SK-N-MC (cell line): ENCODE measurements around the gene TRPM2.

Experiments
- DNase-seq: peaks from one replicate; pipeline ENCODE4 v3.0.0-alpha.2; 2011; ENCODE audit warnings: low read depth, low spot score
- H3K27ac ChIP-seq: fragments of 200-600 bp; sonication (generic); 2 replicates; pipeline ENCODE4 v1.5.1; 2016; ENCODE audit warnings: mixed run types
- H3K36me3 ChIP-seq: fragments of 200-600 bp; sonication (generic); 2 replicates; pipeline ENCODE4 v1.6.1; 2017; ENCODE audit warnings: antibody characterized with exemption, low read length, mixed read lengths; ENCODE audit not compliant: insufficient read depth
- H3K4me3 ChIP-seq: fragments of 200-600 bp; sonication (generic); 2 replicates; pipeline ENCODE4 v1.5.1; 2016
- H3K9ac ChIP-seq: fragments of 200-600 bp; sonication (generic); 2 replicates; pipeline ENCODE4 v1.8.0; 2017; ENCODE audit warnings: mixed run types, mixed read lengths; ENCODE audit not compliant: insufficient read length
- H3K9me3 ChIP-seq: fragments of 200-600 bp; sonication (generic); 2 replicates; pipeline ENCODE4 v1.6.1; 2017; ENCODE audit warnings: low read depth, mild to moderate bottlenecking, antibody characterized with exemption, low read length, moderate library complexity, mixed read lengths
- EZH2 ChIP-seq: fragments of 200-600 bp; sonication (generic); IDR thresholded peaks from one replicate; pipeline ENCODE4 v1.6.1; 2017; ENCODE audit warnings: antibody characterized with exemption
- FOXP2 ChIP-seq: optimal IDR thresholded peaks from 2 replicates; pipeline ENCODE3; 2011; ENCODE audit warnings: mild to moderate bottlenecking, moderate library complexity; ENCODE audit not compliant: insufficient read depth; ENCODE audit errors: extremely low read length, control extremely low read depth
- POLR2AphosphoS5 ChIP-seq: IDR thresholded peaks from 2 replicates; pipeline ENCODE4 v1.6.1; 2012; ENCODE audit warnings: mild to moderate bottlenecking, low read depth, low read length, borderline replicate concordance

Gene TRPM2

DNA sequence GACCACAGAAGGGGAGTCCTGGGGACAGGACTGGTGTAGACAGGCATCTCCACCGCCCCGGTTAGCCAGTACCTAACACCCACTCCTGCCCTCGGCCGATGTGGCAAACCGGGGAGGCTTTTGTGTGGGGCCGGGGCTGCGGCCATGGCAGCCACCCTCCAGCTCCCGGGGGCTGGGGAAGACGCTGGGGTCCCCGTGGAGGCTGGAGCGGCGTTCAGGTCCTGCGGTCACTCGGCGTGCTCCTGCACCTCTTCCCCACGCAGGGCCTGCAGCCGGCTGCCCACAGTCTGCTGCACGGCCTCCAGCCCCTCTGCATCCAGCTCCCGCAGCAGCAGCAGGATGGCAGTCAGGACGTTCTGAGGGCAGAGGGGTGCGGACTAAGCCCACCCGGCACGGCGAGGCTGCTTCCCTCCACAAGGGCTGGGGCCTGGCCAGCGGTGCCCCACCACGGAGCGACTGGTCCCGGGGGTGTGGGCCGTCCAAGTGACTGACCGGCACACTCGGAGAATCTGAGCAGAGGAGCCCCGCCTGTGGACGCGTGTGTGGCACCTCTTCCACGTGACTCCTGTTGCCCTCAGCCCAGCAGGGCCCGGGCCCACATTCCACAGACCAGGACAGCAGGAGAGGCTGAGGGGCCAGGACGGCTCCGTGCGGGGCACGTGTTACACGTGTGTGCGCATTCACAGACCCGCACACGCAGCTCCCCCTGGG, 23.3 kb upstream of the TRPM2 start:
- no peak for DNase-seq
- no peak overlapping the region for H3K9ac ChIP-seq
- H3K36me3 ChIP-seq: no peaks in the 10 kb centered on the region; the same call in 1 of the 2 replicates
- no peak overlapping the region for H3K4me3 ChIP-seq
- no peak overlapping the region for H3K27ac ChIP-seq
- no peaks in the 10 kb centered on the region for H3K9me3 ChIP-seq
- TF ChIP-seq FOXP2: no peak
- TF ChIP-seq POLR2AphosphoS5: no peak
- no peak for TF ChIP-seq EZH2

DNA sequence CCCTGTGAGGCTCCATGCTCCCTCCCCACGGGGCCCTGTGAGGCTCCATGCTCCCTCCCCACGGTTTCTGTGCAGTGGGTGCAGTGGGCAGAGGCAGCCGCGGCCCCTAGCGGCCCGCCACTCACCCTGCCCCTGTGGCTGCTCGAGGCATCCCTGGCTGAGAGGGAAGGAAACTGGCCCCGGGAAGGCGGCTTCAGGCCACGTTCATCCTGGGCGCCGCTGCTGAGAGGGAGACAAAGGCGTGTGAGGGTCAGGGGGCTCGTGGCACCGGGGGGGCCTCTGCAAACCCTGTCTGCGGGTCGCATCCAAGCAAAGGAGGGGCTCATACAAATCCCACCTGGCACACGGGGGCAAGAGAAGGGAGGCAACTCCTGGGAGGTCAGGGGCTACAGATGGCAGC, 22.7 kb upstream of the TRPM2 start:
- no peak for TF ChIP-seq EZH2
- no peak for TF ChIP-seq FOXP2
- no peak for TF ChIP-seq POLR2AphosphoS5
- Histone ChIP-seq H3K9me3 (no peaks in the 10 kb centered on the region), H3K9ac (no peak overlapping the region), H3K4me3 (no peak overlapping the region), H3K27ac (no peak overlapping the region), H3K36me3 (no peaks in the 10 kb centered on the region)
- DNase-seq: no peak

DNA sequence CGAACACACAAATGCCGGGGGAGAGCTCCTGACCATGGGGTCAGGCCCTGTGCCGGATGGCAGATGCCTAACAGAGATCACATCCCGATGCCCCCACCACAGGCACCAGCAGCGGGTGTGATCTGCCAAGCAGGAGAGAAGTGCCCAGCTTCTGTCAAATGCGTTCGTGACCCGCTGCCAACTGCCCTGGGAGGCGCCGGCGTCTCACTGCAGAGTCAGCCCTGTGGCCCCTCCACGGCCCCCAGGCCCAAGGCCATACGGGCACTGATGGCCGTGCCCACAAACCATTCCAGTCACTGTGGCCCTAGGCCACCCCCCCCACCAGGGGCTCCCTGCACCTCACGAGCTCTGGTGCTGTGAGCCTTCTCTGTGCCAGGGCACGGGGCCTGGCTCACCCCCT, 22.2 kb upstream of the TRPM2 start:
- no peak overlapping the region for H3K9ac ChIP-seq
- no peaks in the 10 kb centered on the region; the same call in 1 of the 2 replicates for H3K36me3 ChIP-seq
- TF ChIP-seq EZH2 (no peak), POLR2AphosphoS5 (no peak), FOXP2 (no peak)
- no peak overlapping the region for H3K27ac ChIP-seq
- DNase-seq: no peak
- no peak overlapping the region for H3K4me3 ChIP-seq
- no peaks in the 10 kb centered on the region for H3K9me3 ChIP-seq

DNA sequence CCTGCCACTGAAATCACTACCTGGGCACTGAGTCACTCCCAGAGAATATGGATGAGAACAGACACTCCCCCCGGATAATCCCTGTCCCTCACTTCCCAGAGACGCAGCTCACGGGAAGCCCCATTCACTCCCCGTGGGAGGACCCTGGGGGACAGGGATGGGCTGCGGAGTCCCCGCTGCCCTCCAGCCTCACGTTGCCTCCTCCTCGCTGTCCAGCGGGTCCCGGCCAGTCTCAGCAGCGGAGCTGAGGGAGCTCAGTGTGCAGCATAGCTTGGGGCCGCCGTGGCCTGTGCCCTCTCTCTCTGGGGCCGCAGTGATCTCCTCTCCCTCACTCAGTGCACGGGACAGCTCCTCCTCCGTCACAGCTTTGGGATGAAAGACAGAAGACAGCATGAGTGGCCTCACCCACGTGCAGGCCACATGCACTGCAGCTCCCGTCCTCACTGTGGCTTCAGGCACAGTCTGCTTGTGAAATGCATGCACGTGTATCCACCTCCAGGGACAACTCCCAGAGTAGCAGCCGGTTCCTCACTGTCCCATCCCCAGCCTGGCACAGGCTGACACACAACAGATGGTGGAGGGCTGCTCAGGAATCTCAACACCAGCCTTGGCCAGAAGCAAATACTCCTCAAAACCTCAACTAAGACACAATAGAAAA, 21.6 kb upstream of the TRPM2 start:
- H3K4me3 ChIP-seq: no peak overlapping the region
- TF ChIP-seq EZH2: no peak
- H3K36me3 ChIP-seq: no peaks in the 10 kb centered on the region; the same call in 1 of the 2 replicates
- no peaks in the 10 kb centered on the region for H3K9me3 ChIP-seq
- H3K27ac ChIP-seq: no peak overlapping the region
- H3K9ac ChIP-seq: no peak overlapping the region
- no peak for DNase-seq

DNA sequence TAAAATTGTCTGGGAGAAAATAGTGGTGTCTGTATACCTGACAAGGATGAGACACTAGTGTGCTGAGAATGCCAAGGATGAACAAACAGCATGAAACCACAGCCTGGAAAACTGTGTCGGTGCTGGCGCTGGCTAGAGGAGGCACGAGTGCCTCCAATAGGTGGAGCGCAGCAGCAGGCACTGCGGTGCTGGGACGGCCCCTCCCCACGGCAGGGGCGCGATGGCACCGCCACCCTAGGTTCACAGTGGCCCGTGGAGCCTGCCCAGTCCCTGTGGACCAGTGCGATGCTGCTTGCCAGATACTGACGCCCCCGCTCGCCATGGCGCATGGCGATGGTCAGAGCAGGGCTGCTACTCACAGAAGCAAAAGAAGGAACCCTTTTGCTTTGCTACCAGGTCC, 21.0 kb upstream of the TRPM2 start:
- Histone ChIP-seq H3K9me3 (no peaks in the 10 kb centered on the region), H3K27ac (no peak overlapping the region), H3K4me3 (no peak overlapping the region), H3K36me3 (no peaks in the 10 kb centered on the region; the same call in 1 of the 2 replicates), H3K9ac (no peak overlapping the region)
- DNase-seq: no peak
- TF ChIP-seq POLR2AphosphoS5: no peak
- no peak for TF ChIP-seq FOXP2
- TF ChIP-seq EZH2: no peak

DNA sequence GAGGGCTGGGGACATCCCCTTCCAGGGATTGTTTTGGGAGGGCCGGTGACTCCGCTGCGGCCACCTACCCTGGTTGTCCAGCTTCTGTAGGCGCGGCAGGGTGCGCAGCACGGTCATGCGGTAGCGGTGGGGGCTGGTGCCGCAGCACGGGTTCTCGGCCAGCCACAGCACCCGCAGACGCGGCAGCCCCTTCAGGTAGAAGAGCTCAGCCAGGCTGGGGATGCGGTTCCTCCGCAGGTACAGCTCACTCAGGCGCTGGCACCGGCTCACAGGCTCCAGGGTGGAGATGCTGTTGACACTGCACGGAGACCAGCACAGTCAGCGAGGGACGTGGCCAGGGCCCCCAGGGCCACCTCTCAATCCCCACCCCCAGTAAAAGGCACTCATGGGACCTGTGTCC, 20.5 kb upstream of the TRPM2 start:
- DNase-seq: no peak
- TF ChIP-seq FOXP2 (no peak), EZH2 (no peak), POLR2AphosphoS5 (no peak)
- H3K9ac ChIP-seq: no peak overlapping the region
- H3K27ac ChIP-seq: no peak overlapping the region
- no peaks in the 10 kb centered on the region; the same call in 1 of the 2 replicates for H3K36me3 ChIP-seq
- H3K4me3 ChIP-seq: no peak overlapping the region
- no peaks in the 10 kb centered on the region for H3K9me3 ChIP-seq

DNA sequence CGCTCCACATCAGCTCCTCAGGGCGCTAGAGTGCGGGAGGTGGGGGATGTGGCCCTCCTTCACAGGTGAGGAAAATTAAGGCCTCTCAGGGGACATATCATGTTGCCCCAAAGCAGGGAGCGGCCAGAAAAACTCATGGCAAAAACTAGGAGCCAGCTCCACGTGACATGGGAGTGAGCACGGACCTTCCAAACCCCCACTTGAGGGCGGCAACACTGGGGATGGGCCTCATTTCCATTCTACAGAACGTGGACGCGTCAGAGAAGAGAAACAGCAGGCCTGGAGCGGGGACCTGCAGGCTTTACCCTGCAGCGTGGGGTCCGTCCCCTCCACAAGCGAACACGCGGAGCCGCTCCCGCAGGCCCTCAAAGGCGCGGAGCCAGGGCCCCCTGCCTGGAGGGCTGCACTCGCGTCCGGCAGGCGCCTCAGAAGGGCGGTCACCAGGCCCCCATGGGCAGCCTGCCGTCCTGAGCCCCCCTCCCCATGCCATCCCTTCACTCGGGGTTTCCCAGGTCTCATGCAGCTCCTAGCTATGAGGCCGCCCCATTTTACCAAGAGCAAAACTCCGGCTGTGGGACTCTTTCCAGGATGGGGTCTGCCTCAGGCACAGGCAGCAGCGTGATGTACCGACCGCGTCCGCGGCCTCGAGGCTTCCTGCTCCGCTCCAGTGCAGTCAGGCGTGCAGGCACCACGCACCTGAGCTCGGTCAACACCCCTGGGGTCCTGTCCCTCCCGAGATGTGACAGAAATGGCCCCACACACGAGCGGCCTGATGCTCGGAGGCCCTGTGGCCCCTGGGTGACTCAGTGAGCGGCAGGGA, 19.7 kb upstream of the TRPM2 start:
- Histone ChIP-seq H3K36me3 (no peaks in the 10 kb centered on the region; the same call in 1 of the 2 replicates), H3K9ac (no peak overlapping the region), H3K4me3 (no peak overlapping the region), H3K9me3 (no peaks in the 10 kb centered on the region), H3K27ac (no peak overlapping the region)
- DNase-seq: no peak
- TF ChIP-seq EZH2 (no peak), FOXP2 (no peak), POLR2AphosphoS5 (no peak)

DNA sequence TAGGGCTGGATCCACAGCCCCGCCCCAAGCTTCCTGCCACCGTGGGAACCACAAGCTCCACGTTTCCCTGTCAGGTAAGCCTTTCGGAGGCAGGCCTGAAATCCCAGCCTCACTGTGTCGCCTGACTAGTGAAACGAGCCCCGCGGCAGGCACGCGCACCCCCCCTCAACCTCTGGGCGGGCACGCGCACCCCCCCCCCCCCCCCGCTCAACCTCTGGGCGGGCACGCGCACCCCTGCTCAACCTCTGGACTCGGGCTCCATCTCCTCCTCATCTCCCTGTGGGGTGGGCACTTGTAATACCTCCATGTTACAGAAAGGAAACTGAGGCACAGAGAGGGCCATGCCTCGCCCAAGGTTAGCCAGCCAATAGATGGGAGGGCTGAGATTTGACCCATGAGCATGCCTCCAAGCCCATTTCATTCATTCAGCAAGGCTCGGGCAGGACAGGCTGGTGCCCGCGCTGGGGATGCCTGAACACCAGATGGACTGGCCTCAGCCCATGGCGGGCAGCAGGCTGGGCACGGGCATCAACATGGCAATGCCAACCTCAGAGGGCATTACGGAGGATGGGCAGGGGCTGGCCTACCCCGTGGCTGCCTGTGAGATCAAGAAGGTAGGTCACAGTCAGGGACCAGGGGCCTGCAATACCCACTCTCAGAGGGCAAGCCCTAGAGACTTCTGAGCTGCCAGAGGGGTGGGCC, 18.9 kb upstream of the TRPM2 start:
- Histone ChIP-seq H3K36me3 (no peaks in the 10 kb centered on the region; the same call in 1 of the 2 replicates), H3K27ac (no peak overlapping the region), H3K4me3 (no peak overlapping the region), H3K9ac (no peak overlapping the region), H3K9me3 (no peaks in the 10 kb centered on the region)
- DNase-seq: no peak
- TF ChIP-seq EZH2 (no peak), FOXP2 (no peak), POLR2AphosphoS5 (no peak)
